HepG2 (cell line): ENCODE measurements around the gene ADARB1. TPM values are rescaled to one million over a fixed set of nuclear protein-coding genes. Genes with fewer than 3 reads are reported as not detected.
"Not testable (repeated sequence)": the region's sequence is repeated elsewhere in the genome, so short reads cannot be mapped to it uniquely, and the experiment has no call there.

Experiments used
- ATAC-seq: fragments of 200-7000 bp; cut with Tn5 transposase; 3 replicates; pipeline ENCODE4 v1.9.1; 2020; ENCODE audit warnings: mild to moderate bottlenecking, moderate library complexity
- BruUV-seq: library from RNA; stranded (reverse); fragments of 400-500 nt; replicated peaks from 2 replicates; lab custom pipeline; 2021; lab: Mats Ljungman, UMichigan
- CTCF ChIA-PET: fragments of 300-600 bp; formaldehyde crosslinking; extraction: SDS; loops from one replicate; lab custom pipeline; 2021; ENCODE audit warnings: low total read pairs, inconsistent platforms, low intra/inter-chr PET ratio; lab: Yijun Ruan, JAX
- POLR2A ChIA-PET: fragments of 350-600 bp; sonication (Branson Sonifier 250); formaldehyde crosslinking; loops from one replicate; lab custom pipeline; 2020; ENCODE audit warnings: antibody characterized with exemption, inconsistent platforms; lab: Yijun Ruan, JAX
- DNase-seq: peaks from one replicate; pipeline ENCODE4 v3.0.0-alpha.2; 2015; ENCODE audit warnings: low spot score
- FAIRE-seq: peaks from 3 replicates; lab custom pipeline; 2011; peaks lifted over from hg19 to GRCh38; lab: Jason Lieb, UNC
- H2AFZ ChIP-seq: one replicate; pipeline ENCODE4 v1.6.1; 2011; ENCODE audit warnings: low read length, inconsistent platforms
- H3K27ac ChIP-seq: fragments of 300-600 bp; 3 replicates; pipeline ENCODE4 v1.8.0; 2011; ENCODE audit warnings: mixed run types, mild to moderate bottlenecking, mixed read lengths, low read length, inconsistent platforms; ENCODE audit not compliant: insufficient read depth; ENCODE audit errors: extremely low read length
- H3K27me3 ChIP-seq, 2 experiments: fragments of 200-600 bp in 1 of 2; 2 replicates in 1 of 2; 3 replicates in 1 of 2; pipeline versions ENCODE4 v1.6.0 to v1.8.0; 2011; ENCODE audit warnings: low read length in 2 of 2, mild to moderate bottlenecking in 2 of 2, moderate library complexity in 2 of 2, inconsistent platforms in 1 of 2; ENCODE audit not compliant: insufficient read depth in 2 of 2, control insufficient read depth in 1 of 2
- H3K36me3 ChIP-seq, 2 experiments: fragments of 200-600 bp in 1 of 2; replicated peaks in 1 of 2; 2 replicates in 1 of 2; 3 replicates in 1 of 2; pipeline versions ENCODE4 v1.5.1 to v1.8.0; 2011; ENCODE audit warnings: low read length in 2 of 2, inconsistent platforms in 1 of 2; ENCODE audit not compliant: insufficient read depth in 2 of 2, control insufficient read depth in 1 of 2
- H3K4me1 ChIP-seq: 2 replicates; pipeline ENCODE4 v1.5.1; 2012; ENCODE audit warnings: low read length, inconsistent platforms; ENCODE audit not compliant: insufficient read depth
- H3K4me2 ChIP-seq: 2 replicates; pipeline ENCODE4 v1.6.0; 2011; ENCODE audit warnings: low read depth, low read length, inconsistent platforms
- H3K4me3 ChIP-seq, 3 experiments: fragments of 200-600 bp in 1 of 3; sonication (generic), shearing (Covaris generic) in 1 of 3; replicated peaks in 1 of 3; 2 replicates each; pipeline ENCODE4 v1.5.1; 2011 to 2016; ENCODE audit warnings: low read length in 3 of 3, inconsistent platforms in 2 of 3, low read depth in 2 of 3, mild to moderate bottlenecking in 2 of 3, control low read depth in 1 of 3, mixed read lengths in 1 of 3; ENCODE audit not compliant: insufficient read depth in 1 of 3
- H3K79me2 ChIP-seq: one replicate; pipeline ENCODE4 v1.6.1; 2011; ENCODE audit warnings: low read length, inconsistent platforms; ENCODE audit not compliant: insufficient read depth
- H3K9ac ChIP-seq: 2 replicates; pipeline ENCODE4 v1.6.0; 2011; ENCODE audit warnings: mild to moderate bottlenecking, low read depth, low read length, inconsistent platforms; ENCODE audit not compliant: insufficient read depth
- H3K9me3 ChIP-seq: 2 replicates; pipeline ENCODE4 v1.5.1; 2012; ENCODE audit warnings: mild to moderate bottlenecking, low read length
- H4K20me1 ChIP-seq: 2 replicates; pipeline ENCODE4 v1.6.0; 2011; ENCODE audit warnings: inconsistent platforms, mild to moderate bottlenecking, low read length, moderate library complexity; ENCODE audit not compliant: insufficient read depth
- GABPB1 ChIP-seq: IDR thresholded peaks from 2 replicates; pipeline ENCODE4 v1.6.1; 2016; ENCODE audit warnings: mild to moderate bottlenecking, missing genetic modification reagents, moderate library complexity, missing compliant biosample characterization
- HNRNPL ChIP-seq: fragments of 200-400 bp; formaldehyde crosslinking; IDR thresholded peaks from 2 replicates; pipeline ENCODE4 v1.6.1; 2017; ENCODE audit warnings: mild to moderate bottlenecking, low read depth, low read length
- SMAD1 ChIP-seq: sonication (generic); formaldehyde crosslinking; IDR thresholded peaks from 2 replicates; pipeline ENCODE4 v1.4.0; 2020; ENCODE audit warnings: missing genetic modification reagents, low read depth, mild to moderate bottlenecking, borderline replicate concordance
- TEAD3 ChIP-seq: optimal IDR thresholded peaks from 2 replicates; pipeline ENCODE3; 2016; ENCODE audit warnings: borderline replicate concordance
- ZNF180 ChIP-seq: sonication (generic); formaldehyde crosslinking; IDR thresholded peaks from 2 replicates; pipeline ENCODE4 v1.4.0; 2020; ENCODE audit warnings: low read depth, missing genetic modification reagents, borderline replicate concordance
- ZNF788 ChIP-seq: sonication (generic); formaldehyde crosslinking; IDR thresholded peaks from 2 replicates; pipeline ENCODE4 v1.5.0; 2020; ENCODE audit warnings: mild to moderate bottlenecking, missing genetic modification reagents, borderline replicate concordance
- WGBS: methylation state at CpG from one replicate; pipeline ENCODE4 v1.1.6; 2017; ENCODE audit warnings: low lambda C conversion rate; 5-methylcytosine and 5-hydroxymethylcytosine counted together
- in situ Hi-C: cut with HindIII; loops from 2 replicates; pipeline ENCODE4 v1.10.0; 2017; ENCODE audit warnings: low pct_unique_long_range_greater_than_20kb; ENCODE audit not compliant: extremely low pct_ligation_motif_present
- intact Hi-C: fragments of 100-400 bp; cut with micrococcal nuclease; formaldehyde crosslinking; loops from one replicate; pipeline ENCODE4 v1.10.0; 2022; ENCODE audit not compliant: unreplicated experiment
- polyA plus RNA-seq, 8 experiments: library from polyadenylated mRNA; depleted of rRNA in 3 of 8; stranded (reverse) in 7 of 8; unstranded in 1 of 8; fragments of >200 nt; fragmentation: Illumina TruSeq in 4 of 8; extraction: Trizol in 4 of 8; gene quantifications; 2 replicates each; pipeline versions ENCODE4 v1.2.1 to v1.2.3, GENCODE V29; 2011 to 2016; ENCODE audit warnings: low read depth in 4 of 8, missing spikeins in 1 of 8, mixed read lengths in 1 of 8; ENCODE audit not compliant: insufficient read depth in 1 of 8
- total RNA-seq, 5 experiments: library from RNA; depleted of rRNA; stranded (reverse); fragments of >200 nt; fragmentation: Illumina TruSeq; extraction: Trizol; gene quantifications; 2 replicates each; pipeline ENCODE4 v1.2.3, GENCODE V29; 2016; ENCODE audit warnings: low read depth in 1 of 5
- TF ChIP-seq, protein P1 (sequence below): sonication (generic); formaldehyde crosslinking; IDR thresholded peaks from 2 replicates; pipeline ENCODE4 v1.5.0; 2020; ENCODE audit warnings: mild to moderate bottlenecking, missing genetic modification reagents, moderate library complexity
- TF ChIP-seq, protein P2 (sequence below): sonication (generic); formaldehyde crosslinking; IDR thresholded peaks from 2 replicates; pipeline ENCODE4 v1.5.1; 2020; ENCODE audit warnings: mild to moderate bottlenecking, missing genetic modification reagents, moderate library complexity

ADARB1 gene
- total and polyA plus RNA-seq, 2 of the 13 experiments (the other 11 are each of a cell fraction or from before 2014, with no cell fraction given): 6.6 to 10.0 TPM

DNA sequence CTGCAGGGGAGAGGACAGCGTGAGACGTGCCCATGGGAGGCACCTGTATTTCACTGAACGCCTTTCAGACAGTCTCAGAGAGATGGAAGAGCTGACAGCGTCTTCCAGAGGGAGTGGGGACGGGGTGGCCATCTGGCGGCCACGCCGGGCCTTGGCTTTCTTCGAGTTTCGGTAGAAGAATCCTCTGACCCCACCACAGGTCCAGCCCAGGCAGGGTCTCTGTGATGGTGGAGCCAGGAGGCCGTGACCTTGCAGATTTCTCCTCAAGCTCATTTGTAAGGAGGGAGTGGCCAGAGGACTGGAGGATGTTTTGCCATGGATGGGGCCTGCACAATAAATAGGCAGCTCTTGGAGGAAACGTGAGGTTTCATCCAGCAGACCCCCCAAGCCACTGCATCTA, 47.6 kb upstream of the ADARB1 start (continued):
- TF ChIP-seq, protein P1, sequence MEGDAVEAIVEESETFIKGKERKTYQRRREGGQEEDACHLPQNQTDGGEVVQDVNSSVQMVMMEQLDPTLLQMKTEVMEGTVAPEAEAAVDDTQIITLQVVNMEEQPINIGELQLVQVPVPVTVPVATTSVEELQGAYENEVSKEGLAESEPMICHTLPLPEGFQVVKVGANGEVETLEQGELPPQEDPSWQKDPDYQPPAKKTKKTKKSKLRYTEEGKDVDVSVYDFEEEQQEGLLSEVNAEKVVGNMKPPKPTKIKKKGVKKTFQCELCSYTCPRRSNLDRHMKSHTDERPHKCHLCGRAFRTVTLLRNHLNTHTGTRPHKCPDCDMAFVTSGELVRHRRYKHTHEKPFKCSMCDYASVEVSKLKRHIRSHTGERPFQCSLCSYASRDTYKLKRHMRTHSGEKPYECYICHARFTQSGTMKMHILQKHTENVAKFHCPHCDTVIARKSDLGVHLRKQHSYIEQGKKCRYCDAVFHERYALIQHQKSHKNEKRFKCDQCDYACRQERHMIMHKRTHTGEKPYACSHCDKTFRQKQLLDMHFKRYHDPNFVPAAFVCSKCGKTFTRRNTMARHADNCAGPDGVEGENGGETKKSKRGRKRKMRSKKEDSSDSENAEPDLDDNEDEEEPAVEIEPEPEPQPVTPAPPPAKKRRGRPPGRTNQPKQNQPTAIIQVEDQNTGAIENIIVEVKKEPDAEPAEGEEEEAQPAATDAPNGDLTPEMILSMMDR: peak; percentile 49
- TF ChIP-seq ZNF180 (CRISPR knock-in tag): no peak
- TF ChIP-seq, all 625 proteins: peak for 4

DNA sequence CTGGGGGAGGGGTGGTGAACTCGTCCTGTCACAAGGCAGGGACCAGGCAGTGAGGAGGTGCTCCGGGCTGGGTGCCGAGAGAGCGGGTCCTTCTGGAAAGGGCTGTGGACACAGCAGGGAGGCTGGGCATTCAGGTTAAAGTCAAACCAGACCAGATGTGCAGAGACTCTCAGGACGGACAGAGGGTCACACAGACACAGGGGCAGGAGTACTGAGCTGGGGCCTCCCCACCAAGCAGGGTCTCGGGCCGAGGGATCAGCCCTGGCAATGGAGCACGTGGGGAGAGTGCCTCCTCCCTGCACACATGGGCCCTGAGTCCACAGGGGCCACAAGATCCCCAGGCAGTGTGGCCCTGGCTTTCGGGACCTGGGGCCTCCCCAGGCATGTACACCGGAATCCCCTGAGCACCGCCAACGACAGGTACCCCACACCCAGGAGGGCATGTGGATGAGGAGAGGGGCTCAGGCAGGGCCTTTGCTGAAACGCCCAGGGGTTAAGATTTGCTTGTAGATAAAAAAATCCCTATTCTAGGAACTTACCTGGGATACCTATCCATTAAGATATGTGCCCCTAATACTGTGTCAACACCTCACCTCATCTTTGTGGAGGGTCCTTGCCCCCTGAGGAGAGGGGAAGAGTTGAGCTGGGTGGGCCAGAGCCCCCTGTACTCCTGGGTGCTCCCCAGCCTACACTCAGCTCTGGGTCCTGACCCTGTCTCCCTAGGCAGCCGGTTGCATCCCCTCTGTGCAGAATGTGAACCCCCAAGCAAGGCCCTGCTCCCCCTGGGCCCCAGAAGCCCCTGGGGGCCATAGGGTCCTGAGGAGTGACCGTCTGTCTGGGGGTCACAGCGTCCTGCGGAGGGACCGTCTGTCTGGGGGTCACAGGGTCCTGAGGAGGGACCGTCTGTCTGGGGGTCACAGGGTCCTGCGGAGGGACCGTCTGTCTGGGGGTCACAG, 46.9 kb upstream of the ADARB1 start:
- ChIA-PET POLR2A (no interaction called here), CTCF (interaction anchor here (1.1 kb wide), 1 partner anchor 15 kb away, joined by 3 read pairs; no protein-coding TSS in a partner anchor)
- H3K9me3 ChIP-seq: no peaks in the 10 kb centered on the region
- peak overlapping the region; percentile 47; the same call in 1 of the 2 replicates for H3K4me2 ChIP-seq
- TF ChIP-seq, protein P2, sequence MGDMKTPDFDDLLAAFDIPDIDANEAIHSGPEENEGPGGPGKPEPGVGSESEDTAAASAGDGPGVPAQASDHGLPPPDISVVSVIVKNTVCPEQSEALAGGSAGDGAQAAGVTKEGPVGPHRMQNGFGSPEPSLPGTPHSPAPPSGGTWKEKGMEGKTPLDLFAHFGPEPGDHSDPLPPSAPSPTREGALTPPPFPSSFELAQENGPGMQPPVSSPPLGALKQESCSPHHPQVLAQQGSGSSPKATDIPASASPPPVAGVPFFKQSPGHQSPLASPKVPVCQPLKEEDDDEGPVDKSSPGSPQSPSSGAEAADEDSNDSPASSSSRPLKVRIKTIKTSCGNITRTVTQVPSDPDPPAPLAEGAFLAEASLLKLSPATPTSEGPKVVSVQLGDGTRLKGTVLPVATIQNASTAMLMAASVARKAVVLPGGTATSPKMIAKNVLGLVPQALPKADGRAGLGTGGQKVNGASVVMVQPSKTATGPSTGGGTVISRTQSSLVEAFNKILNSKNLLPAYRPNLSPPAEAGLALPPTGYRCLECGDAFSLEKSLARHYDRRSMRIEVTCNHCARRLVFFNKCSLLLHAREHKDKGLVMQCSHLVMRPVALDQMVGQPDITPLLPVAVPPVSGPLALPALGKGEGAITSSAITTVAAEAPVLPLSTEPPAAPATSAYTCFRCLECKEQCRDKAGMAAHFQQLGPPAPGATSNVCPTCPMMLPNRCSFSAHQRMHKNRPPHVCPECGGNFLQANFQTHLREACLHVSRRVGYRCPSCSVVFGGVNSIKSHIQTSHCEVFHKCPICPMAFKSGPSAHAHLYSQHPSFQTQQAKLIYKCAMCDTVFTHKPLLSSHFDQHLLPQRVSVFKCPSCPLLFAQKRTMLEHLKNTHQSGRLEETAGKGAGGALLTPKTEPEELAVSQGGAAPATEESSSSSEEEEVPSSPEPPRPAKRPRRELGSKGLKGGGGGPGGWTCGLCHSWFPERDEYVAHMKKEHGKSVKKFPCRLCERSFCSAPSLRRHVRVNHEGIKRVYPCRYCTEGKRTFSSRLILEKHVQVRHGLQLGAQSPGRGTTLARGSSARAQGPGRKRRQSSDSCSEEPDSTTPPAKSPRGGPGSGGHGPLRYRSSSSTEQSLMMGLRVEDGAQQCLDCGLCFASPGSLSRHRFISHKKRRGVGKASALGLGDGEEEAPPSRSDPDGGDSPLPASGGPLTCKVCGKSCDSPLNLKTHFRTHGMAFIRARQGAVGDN: peak; percentile 53
- TF ChIP-seq HNRNPL: no peak
- TF ChIP-seq TEAD3 (CRISPR knock-in tag): peak; percentile 18
- peak; percentile 32; the same call in 1 of the 2 replicates for TF ChIP-seq ZNF788
- no peak for TF ChIP-seq SMAD1 (CRISPR knock-in tag)
- TF ChIP-seq GABPB1 (CRISPR knock-in tag): 0 out of 2 replicates have a peak, but pooled peaks have one; percentile 15
- peak overlapping the region in 1 of 3 experiments; percentile 40; a peak in 1 of 6 replicates for H3K4me3 ChIP-seq
- in situ Hi-C loops: no loop called here
- DNase-seq (no peak), FAIRE-seq (no peak), ATAC-seq (peak; percentile 11; the same call in 2 of the 3 replicates)
- WGBS: 0% methylated on average over 10 of the region's 21 CpGs
- H3K27ac ChIP-seq: no peak overlapping the region
- H3K4me1 ChIP-seq: peaks cover 48% of the 10 kb centered on the region
- H3K9ac ChIP-seq: 0 out of 2 replicates have a peak overlapping the region, but pooled peaks have one; percentile 29
- intact Hi-C loops: no loop called here
- H4K20me1 ChIP-seq: no peaks in the 10 kb centered on the region
- no TSS peak for BruUV-seq
- peaks cover 2 to 39% of the 10 kb centered on the region in 2 experiments for H3K27me3 ChIP-seq
- H3K36me3 ChIP-seq: no peaks in the 10 kb centered on the region
- no peak overlapping the region for H2AFZ ChIP-seq
- H3K79me2 ChIP-seq: no peaks in the 10 kb centered on the region

DNA sequence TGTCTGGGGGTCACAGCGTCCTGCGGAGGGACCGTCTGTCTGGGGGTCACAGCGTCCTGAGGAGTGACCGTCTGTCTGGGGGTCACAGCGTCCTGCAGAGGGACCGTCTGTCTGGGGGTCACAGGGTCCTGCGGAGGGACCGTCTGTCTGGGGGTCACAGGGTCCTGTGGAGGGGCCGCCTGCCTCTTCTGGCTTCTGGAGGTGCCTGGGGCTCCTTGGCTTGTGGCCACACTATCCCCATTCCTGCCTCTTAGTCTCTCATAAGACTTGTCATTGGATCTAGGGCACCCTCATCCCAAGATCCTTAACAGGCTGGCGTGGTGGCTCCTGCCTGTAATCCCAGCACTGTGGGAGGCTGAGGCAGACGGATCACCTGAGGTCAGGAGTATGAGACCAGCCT, 45.7 kb upstream of the ADARB1 start:
- H4K20me1 ChIP-seq, H3K27ac ChIP-seq, H2AFZ ChIP-seq, H3K9me3 ChIP-seq, H3K9ac ChIP-seq, POLR2A ChIA-PET, H3K36me3 ChIP-seq, BruUV-seq, intact Hi-C loops, DNase-seq, ATAC-seq, H3K4me3 ChIP-seq, CTCF ChIA-PET, in situ Hi-C loops, H3K79me2 ChIP-seq, H3K4me2 ChIP-seq, FAIRE-seq: not testable (repeated sequence)
- Histone ChIP-seq H3K27me3 (peaks cover 2 to 48% of the 10 kb centered on the region in 2 experiments), H3K4me1 (peaks cover 44% of the 10 kb centered on the region)
- WGBS: 58% methylated on average over 2 of the region's 12 CpGs
